K562 (cell line): ENCODE data around the gene ASGR1. TPM values are rescaled to one million over a fixed set of nuclear protein-coding genes. Genes with fewer than 3 reads are reported as not detected.

Experiments used
- ATAC-seq: fragments of 200-7000 bp; cut with Tn5 transposase; 3 replicates; pipeline ENCODE4 v1.9.1; 2020; ENCODE audit warnings: moderate library complexity
- BruUV-seq: library from RNA; stranded (reverse); fragments of 400-500 nt; replicated peaks from 2 replicates; lab custom pipeline; 2021; lab: Mats Ljungman, UMichigan
- CTCF ChIA-PET: fragments of 300-600 bp; formaldehyde crosslinking; extraction: SDS; loops from one replicate; lab custom pipeline; 2021; ENCODE audit warnings: low intra/inter-chr PET ratio; lab: Yijun Ruan, JAX
- POLR2A ChIA-PET: fragments of 300-600, 350-650 bp; sonication (Branson Sonifier 250); formaldehyde crosslinking; extraction: SDS; loops from one replicate; lab custom pipeline; 2021; ENCODE audit warnings: antibody characterized with exemption, inconsistent platforms; lab: Yijun Ruan, JAX
- DNase-seq, 4 experiments: peaks; one replicate each; pipeline versions ENCODE4 v3.0.0 to v3.0.0-alpha.2; 2011 to 2018; ENCODE audit warnings: low spot score in 3 of 4, mixed read lengths in 3 of 4; ENCODE audit errors: extremely low read depth in 1 of 4
- FAIRE-seq: peaks from 2 replicates; lab custom pipeline; 2011; peaks lifted over from hg19 to GRCh38; lab: Jason Lieb, UNC
- H2AFZ ChIP-seq: 2 replicates; pipeline ENCODE4 v1.6.0; 2011; ENCODE audit warnings: low read depth, low read length, control low read depth, inconsistent platforms
- H3K27ac ChIP-seq: fragments of 200-600 bp; 3 replicates; pipeline ENCODE4 v1.8.0; 2011; ENCODE audit warnings: low read depth, mild to moderate bottlenecking, control low read depth, inconsistent platforms, low read length, moderate library complexity, mixed read lengths; ENCODE audit errors: extremely low read depth
- H3K27me3 ChIP-seq, 2 experiments: fragments of 300-600 bp in 1 of 2; 2 replicates in 1 of 2; 3 replicates in 1 of 2; pipeline versions ENCODE4 v1.6.0 to v1.8.0; 2011; ENCODE audit warnings: inconsistent platforms in 2 of 2, low read length in 2 of 2, mild to moderate bottlenecking in 1 of 2, mixed read lengths in 1 of 2, moderate library complexity in 1 of 2; ENCODE audit not compliant: control insufficient read depth in 2 of 2, insufficient read depth in 2 of 2
- H3K36me3 ChIP-seq: fragments of 300-600 bp; 3 replicates; pipeline ENCODE4 v1.8.0; 2011; ENCODE audit warnings: mild to moderate bottlenecking, low read length, inconsistent platforms; ENCODE audit not compliant: control insufficient read depth, insufficient read depth
- H3K4me1 ChIP-seq, 2 experiments: fragments of 200-600 bp in 1 of 2; replicated peaks in 1 of 2; 2 replicates in 1 of 2; 3 replicates in 1 of 2; pipeline versions ENCODE4 v1.5.1 to v1.8.0; 2011; ENCODE audit warnings: inconsistent platforms in 2 of 2, low read length in 2 of 2, mild to moderate bottlenecking in 1 of 2, mixed read lengths in 1 of 2, moderate library complexity in 1 of 2; ENCODE audit not compliant: control insufficient read depth in 2 of 2, insufficient read depth in 2 of 2
- H3K4me2 ChIP-seq: 2 replicates; pipeline ENCODE4 v1.6.1; 2011; ENCODE audit warnings: low read length, control low read depth, inconsistent platforms, mixed read lengths; ENCODE audit not compliant: insufficient read depth
- H3K4me3 ChIP-seq: fragments of 200-600 bp; sonication (generic), shearing (Covaris generic); 2 replicates; pipeline ENCODE4 v1.5.1; 2016; ENCODE audit warnings: control low read depth, inconsistent platforms
- H3K79me2 ChIP-seq: fragments of 200-600 bp; 3 replicates; pipeline ENCODE4 v1.8.0; 2011; ENCODE audit warnings: low read length, inconsistent platforms; ENCODE audit not compliant: control insufficient read depth, insufficient read depth
- H3K9ac ChIP-seq, 2 experiments: 2 replicates each; pipeline versions ENCODE4 v1.6.0 to v1.6.1; 2011; ENCODE audit warnings: low read depth in 2 of 2, low read length in 2 of 2, control low read depth in 1 of 2, inconsistent platforms in 1 of 2, mild to moderate bottlenecking in 1 of 2, mixed read lengths in 1 of 2; ENCODE audit not compliant: insufficient read depth in 1 of 2
- H3K9me1 ChIP-seq: one replicate; pipeline ENCODE4 v1.6.0; 2011; ENCODE audit warnings: inconsistent platforms, mild to moderate bottlenecking, low read length, moderate library complexity; ENCODE audit not compliant: control insufficient read depth, insufficient read depth
- H3K9me3 ChIP-seq: replicated peaks from 2 replicates; pipeline ENCODE4 v1.5.1; 2011; ENCODE audit warnings: low read depth, low read length, inconsistent platforms; ENCODE audit not compliant: control insufficient read depth, insufficient read depth
- H4K20me1 ChIP-seq: replicated peaks from 2 replicates; pipeline ENCODE4 v1.6.1; 2011; ENCODE audit warnings: low read length, inconsistent platforms, mixed read lengths; ENCODE audit not compliant: control insufficient read depth, insufficient read depth
- BRD9 ChIP-seq: fragments of 450-650 bp; IDR thresholded peaks from 2 replicates; pipeline ENCODE4 v1.6.1; 2018; ENCODE audit warnings: low read depth; ENCODE audit not compliant: partially characterized antibody
- MXI1 ChIP-seq: IDR thresholded peaks from 2 replicates; pipeline ENCODE4 v1.6.1; 2011; ENCODE audit warnings: low read depth, mild to moderate bottlenecking, improper control_type of control experiment, low read length
- NEUROD1 ChIP-seq: fragments of 150-350 bp; IDR thresholded peaks from 2 replicates; pipeline ENCODE4 v1.6.1; 2014; ENCODE audit warnings: borderline replicate concordance, low read length, low read depth; ENCODE audit not compliant: partially characterized antibody
- POLR3G ChIP-seq: IDR thresholded peaks from 2 replicates; pipeline ENCODE4 v1.6.1; 2011; ENCODE audit not compliant: insufficient read length, insufficient replicate concordance; ENCODE audit errors: extremely low read depth
- ZNF140 ChIP-seq: fragments of 250-450 bp; sonication (Bioruptor Pico); IDR thresholded peaks from 2 replicates; pipeline ENCODE4 v1.8.0; 2021; ENCODE audit warnings: moderate library complexity, mild to moderate bottlenecking, inconsistent platforms
- ZNF766 ChIP-seq: fragments of 200-800 bp; sonication (Bioruptor generic); conservative IDR thresholded peaks from 2 replicates; pipeline ENCODE4 v1.6.1; 2016; ENCODE audit warnings: missing genetic modification characterization, missing compliant biosample characterization
- ZSCAN32 ChIP-seq: fragments of 450-650 bp; formaldehyde crosslinking; IDR thresholded peaks from 2 replicates; pipeline ENCODE4 v1.4.0; 2020; ENCODE audit warnings: mild to moderate bottlenecking, moderate library complexity
- WGBS: fragments of 100-300 bp; shearing (Covaris generic); methylation state at CpG from one replicate; pipeline ENCODE4 v1.1.6; 2016; ENCODE audit warnings: low coverage, mixed read lengths; ENCODE audit not compliant: insufficient coverage; ENCODE audit errors: missing lambda C conversion rate; 5-methylcytosine and 5-hydroxymethylcytosine counted together
- in situ Hi-C: fragments of 300-500 bp; cut with MboI; formaldehyde crosslinking; loops from 4 replicates; pipeline ENCODE4 v1.15.0; 2018; ENCODE audit warnings: inconsistent platforms, mixed read lengths
- intact Hi-C: fragments of 100-400 bp; cut with micrococcal nuclease; formaldehyde crosslinking; loops from 2 replicates; pipeline ENCODE4 v1.14.2; 2022
- polyA plus RNA-seq, 8 experiments: library from polyadenylated mRNA; depleted of rRNA in 4 of 8; stranded (reverse) in 5 of 8; unstranded in 3 of 8; fragments of >200 nt; fragmentation: Nextera tagmentation in 2 of 8; fragmentation: Illumina TruSeq in 1 of 8; extraction: Ambion mirVana in 2 of 8; extraction: Trizol in 1 of 8; gene quantifications; 2 replicates each; pipeline versions ENCODE4 v1.2.1 to v1.2.3, GENCODE V29; 2011 to 2014; ENCODE audit warnings: inconsistent platforms in 1 of 8, missing spikeins in 1 of 8
- total RNA-seq, 7 experiments: library from RNA; depleted of rRNA in 6 of 7; stranded (reverse); fragments of >200 nt in 6 of 7; fragmentation: Illumina TruSeq in 2 of 7; extraction: Trizol in 2 of 7; gene quantifications; 2 replicates each; pipeline versions ENCODE4 v1.2.1 to v1.2.3, GENCODE V29; 2011 to 2021; ENCODE audit warnings: low replicate concordance in 1 of 7
- TF ChIP-seq, protein P1 (sequence below): fragments of 250-450 bp; sonication (Bioruptor Pico); IDR thresholded peaks from 2 replicates; pipeline ENCODE4 v1.9.0; 2021; ENCODE audit warnings: mild to moderate bottlenecking

The ASGR1 gene
- total and polyA plus RNA-seq, 9 of the 15 experiments (the other 6 are each of a cell fraction or from before 2014, with no cell fraction given), result 0.11 to 1.0 (median 0.64) TPM; not detected in 2

DNA sequence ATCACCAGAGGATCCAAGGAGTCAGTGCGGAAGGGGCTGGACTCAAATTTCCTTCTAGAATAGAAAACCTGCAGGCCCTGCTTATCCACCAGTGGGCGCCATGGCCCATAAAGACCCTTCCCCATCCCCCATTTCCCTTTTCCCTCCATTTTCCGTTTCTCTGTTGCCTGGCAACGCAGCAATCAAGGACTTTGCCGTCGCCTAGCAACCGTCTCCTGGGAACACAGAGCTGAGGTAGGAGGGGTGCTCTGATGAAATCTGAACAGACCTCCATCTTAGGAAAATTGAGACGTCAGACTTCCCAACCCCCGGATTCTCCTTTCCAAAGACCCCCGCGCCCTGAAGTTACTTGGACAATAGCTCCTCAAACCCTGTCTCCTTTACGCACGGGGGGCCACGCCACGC lies 34.7 kb upstream of the ASGR1 start (continued):
- TF ChIP-seq NEUROD1 (peak; percentile 93), BRD9 (no peak), MXI1 (peak; percentile 99)

- intact Hi-C loops, result no loop called here
- FAIRE-seq, result no peak
- WGBS, result 89% methylated on average over 17 of the region's 37 CpGs
- Histone ChIP-seq H3K27ac (no peak overlapping the region), H3K27me3 (no peaks in the 10 kb centered on the region), H2AFZ (no peak overlapping the region), H3K36me3 (no peaks in the 10 kb centered on the region), H3K9ac (no peak overlapping the region), H3K79me2 (peaks cover 28% of the 10 kb centered on the region; the same call in 2 of the 3 replicates), H3K9me3 (no peaks in the 10 kb centered on the region), H4K20me1 (no peaks in the 10 kb centered on the region; the same call in 1 of the 2 replicates), H3K9me1 (no peaks in the 10 kb centered on the region), H3K4me1 (peaks cover 21 to 40% of the 10 kb centered on the region in 2 experiments; a peak in 4 of 5 replicates), H3K4me2 (no peak overlapping the region), H3K4me3 (no peak overlapping the region)
- DNase-seq, result no peak
- in situ Hi-C loops, result no loop called here
- no peak for ATAC-seq
- ChIA-PET POLR2A (no interaction called here), CTCF (no interaction called here)
- BruUV-seq, result no TSS peak
- TF ChIP-seq, protein P1, sequence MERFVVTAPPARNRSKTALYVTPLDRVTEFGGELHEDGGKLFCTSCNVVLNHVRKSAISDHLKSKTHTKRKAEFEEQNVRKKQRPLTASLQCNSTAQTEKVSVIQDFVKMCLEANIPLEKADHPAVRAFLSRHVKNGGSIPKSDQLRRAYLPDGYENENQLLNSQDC (CRISPR knock-in tag), result no peak
- TF ChIP-seq ZSCAN32 (CRISPR knock-in tag) (no peak), POLR3G (no peak), ZNF766 (no peak), ZNF140 (CRISPR knock-in tag) (no peak)
These were observed 32.5 kb upstream of the ASGR1 start for GRCh38 chr17:7211491-7212273.
